Testis (tissue), 2 donors: ENCODE results near the gene CNTLN.
A peak's percentile ranks its signal among the peaks of the same experiment; 100 is the strongest.

Experiments used
- CTCF ChIP-seq, 3 experiments: fragments of 450-650 bp in 2 of 3; fragments of 200-600 bp in 1 of 3; sonication (generic) in 1 of 3; IDR thresholded peaks; one replicate each; pipeline ENCODE4 v1.5.1; 2016 to 2019; ENCODE audit warnings: antibody characterized with exemption in 3 of 3, mild to moderate bottlenecking in 2 of 3, moderate library complexity in 1 of 3
- POLR2A ChIP-seq: fragments of 450-650 bp; IDR thresholded peaks from one replicate; pipeline ENCODE4 v1.6.1; 2017; ENCODE audit warnings: antibody characterized with exemption, mild to moderate bottlenecking, moderate library complexity

- TF ChIP-seq CTCF (IDR thresholded peaks at IDR 0.05): peak; percentile 72 to 82 (median 72)
- no peak for TF ChIP-seq POLR2A
Observed at GRCh38 chr9:17531642-17532254, 396.9 kb downstream of the CNTLN start.
